ENCODE results near the gene RNF4.

RNF4 gene

DNA sequence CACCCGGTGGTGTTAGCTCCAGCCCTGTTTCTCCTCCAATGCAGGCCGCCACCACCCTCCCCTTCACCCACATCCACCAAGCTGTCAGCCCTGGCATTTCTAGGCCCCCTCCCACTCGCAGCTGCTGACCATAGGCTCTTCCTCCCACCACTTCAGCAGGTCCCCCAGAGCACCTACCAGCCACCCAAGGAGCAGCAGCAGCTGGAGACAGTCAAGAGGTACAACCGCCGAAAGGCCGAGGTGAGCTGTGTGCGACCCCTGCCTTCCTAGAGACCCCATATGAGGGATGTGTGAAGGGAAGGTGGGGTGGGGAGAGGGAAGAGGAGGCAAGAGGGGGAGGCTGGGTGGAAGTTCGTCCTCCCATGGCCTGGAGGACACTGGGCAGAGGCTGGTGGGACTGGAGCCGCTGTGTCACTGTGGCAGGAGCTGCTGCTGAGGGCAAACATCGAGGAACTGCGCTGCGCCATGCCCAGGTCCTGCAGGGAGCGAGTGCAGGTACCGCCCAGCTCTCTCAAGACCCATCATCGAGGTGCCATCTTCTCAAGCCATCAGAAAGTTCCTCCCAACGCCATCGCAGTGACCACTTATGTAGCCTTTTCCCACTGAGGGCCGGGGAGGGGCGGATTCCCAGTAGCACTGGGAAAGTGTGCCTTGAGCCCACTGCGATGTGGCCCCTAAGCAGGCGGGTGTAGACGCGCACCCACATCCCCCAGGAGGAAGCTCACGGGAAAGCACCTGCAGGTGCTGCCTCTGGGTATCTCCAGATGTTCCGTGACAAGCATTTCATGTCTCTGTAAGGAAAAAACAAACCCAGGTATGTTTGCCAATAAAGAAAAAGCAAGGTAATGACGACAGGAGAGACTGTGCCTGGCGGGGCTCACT, 19.2 kb upstream of the RNF4 start:
- no peak overlapping the region for H3K4me3 ChIP-seq (ENCODE audit: low read depth, low read length)
- TF ChIP-seq, protein P1, sequence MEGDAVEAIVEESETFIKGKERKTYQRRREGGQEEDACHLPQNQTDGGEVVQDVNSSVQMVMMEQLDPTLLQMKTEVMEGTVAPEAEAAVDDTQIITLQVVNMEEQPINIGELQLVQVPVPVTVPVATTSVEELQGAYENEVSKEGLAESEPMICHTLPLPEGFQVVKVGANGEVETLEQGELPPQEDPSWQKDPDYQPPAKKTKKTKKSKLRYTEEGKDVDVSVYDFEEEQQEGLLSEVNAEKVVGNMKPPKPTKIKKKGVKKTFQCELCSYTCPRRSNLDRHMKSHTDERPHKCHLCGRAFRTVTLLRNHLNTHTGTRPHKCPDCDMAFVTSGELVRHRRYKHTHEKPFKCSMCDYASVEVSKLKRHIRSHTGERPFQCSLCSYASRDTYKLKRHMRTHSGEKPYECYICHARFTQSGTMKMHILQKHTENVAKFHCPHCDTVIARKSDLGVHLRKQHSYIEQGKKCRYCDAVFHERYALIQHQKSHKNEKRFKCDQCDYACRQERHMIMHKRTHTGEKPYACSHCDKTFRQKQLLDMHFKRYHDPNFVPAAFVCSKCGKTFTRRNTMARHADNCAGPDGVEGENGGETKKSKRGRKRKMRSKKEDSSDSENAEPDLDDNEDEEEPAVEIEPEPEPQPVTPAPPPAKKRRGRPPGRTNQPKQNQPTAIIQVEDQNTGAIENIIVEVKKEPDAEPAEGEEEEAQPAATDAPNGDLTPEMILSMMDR (IDR thresholded peaks at IDR 0.05; ENCODE audit: borderline replicate concordance, insufficient read depth, low read depth, low read length): no peak

DNA sequence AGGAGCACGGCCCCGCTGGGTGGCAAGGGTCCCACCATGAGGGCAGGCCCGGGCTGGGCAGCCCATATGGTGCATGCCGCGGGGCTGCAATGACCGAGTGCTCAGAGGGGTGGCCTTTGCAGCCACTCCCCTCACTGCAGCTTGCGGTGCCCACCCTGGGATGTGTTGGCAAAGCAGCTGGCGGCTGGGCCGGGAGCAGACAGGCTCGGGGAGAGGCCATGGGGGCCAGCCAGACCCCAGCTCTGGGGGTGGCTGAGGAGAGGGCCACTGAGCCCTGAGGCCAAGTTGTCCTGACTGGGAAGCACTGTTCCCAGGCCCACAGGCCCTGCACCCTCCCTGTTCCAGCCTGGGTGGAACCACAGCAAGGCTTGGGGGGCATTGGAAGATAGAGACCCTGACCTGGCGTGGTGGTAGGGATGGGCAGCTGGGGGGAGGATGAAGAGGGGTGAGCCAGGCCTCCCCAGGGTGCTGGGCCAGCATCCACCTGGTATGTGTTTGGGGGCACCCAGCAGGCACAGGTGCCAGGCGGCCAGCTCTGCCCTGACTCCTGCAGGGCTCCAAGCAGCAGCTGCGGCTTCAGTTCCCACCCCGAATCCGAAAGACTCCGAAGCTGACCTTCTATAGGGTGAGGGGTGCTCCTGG, 18.4 kb upstream of the RNF4 start:
- H3K4me3 ChIP-seq (ENCODE audit: low read depth, low read length): no peak overlapping the region
- TF ChIP-seq, protein P1 (IDR thresholded peaks at IDR 0.05; ENCODE audit: borderline replicate concordance, insufficient read depth, low read depth, low read length): no peak

GRCh38 chr4:2451036-2451520, 17.8 kb upstream of the RNF4 start:
- H3K4me3 ChIP-seq (ENCODE audit: low read depth, low read length): no peak overlapping the region
- TF ChIP-seq, protein P1 (IDR thresholded peaks at IDR 0.05; ENCODE audit: borderline replicate concordance, insufficient read depth, low read depth, low read length): no peak

DNA sequence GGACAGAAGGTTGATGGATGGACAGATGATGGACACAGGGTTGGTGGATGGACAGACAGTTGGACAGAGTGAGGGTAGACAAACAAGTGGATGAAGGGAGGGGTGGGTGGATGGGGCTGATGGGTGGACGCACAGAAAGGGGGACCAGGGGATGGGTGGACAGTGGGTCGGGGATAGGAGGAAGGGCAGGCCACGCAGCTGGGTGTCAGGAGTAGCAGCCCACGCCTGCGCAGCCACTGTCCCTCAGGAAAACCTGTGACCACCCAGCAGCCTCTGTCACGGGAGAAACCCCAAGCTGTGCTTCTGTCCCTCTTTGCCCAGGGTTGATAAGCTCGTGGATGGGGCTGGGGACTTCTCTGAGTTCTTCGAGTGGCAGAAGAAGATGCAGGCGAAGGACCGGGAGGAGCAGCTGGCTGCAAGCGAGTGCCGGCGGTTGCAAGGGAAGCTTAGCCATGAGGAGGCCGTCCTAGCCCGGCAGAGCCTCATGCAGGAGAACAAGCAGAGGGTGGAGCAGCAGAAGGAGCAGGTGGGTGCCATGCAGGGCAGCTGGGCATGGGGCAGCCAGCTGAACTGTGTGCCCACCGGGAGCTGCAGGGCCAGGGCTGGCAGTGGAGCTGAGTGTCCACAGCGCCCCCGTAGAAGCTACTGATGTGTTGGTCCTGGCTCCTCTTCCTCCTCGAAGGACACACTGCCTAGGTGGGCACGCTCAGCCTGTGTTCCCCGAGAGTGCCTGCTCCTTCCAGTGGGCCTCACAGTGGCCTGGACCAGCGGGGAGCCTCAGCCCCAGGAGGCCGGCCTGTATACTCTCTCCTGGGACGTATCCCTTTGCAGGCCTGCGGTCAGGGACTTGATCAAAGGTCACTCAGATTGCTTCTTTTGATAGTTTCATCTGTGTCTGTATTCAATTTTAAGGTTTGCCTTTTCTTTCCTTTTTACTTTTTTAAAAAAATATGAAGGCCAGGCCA, 16.8 kb upstream of the RNF4 start:
- TF ChIP-seq, protein P1 (IDR thresholded peaks at IDR 0.05; ENCODE audit: borderline replicate concordance, insufficient read depth, low read depth, low read length): no peak
- no peak overlapping the region for H3K4me3 ChIP-seq (ENCODE audit: low read depth, low read length)

GRCh38 chr4:2457481-2458295, 11.2 kb upstream of the RNF4 start:
- TF ChIP-seq, protein P1 (IDR thresholded peaks at IDR 0.05; ENCODE audit: borderline replicate concordance, insufficient read depth, low read depth, low read length): no peak
- H3K4me3 ChIP-seq (ENCODE audit: low read depth, low read length): no peak overlapping the region
